A673 (cell line): ENCODE data around the gene C11orf68. TPM values are rescaled to one million over a fixed set of nuclear protein-coding genes. Genes with fewer than 3 reads are reported as not detected.

Experiments used
- BruUV-seq: library from RNA; stranded (reverse); fragments of 400-500 nt; replicated peaks from 2 replicates; lab custom pipeline; 2021; lab: Mats Ljungman, UMichigan
- CTCF ChIA-PET: fragments of 300-600 bp; sonication (Branson Sonifier 250); formaldehyde crosslinking; loops from one replicate; lab custom pipeline; 2022; ENCODE audit warnings: antibody characterized with exemption; lab: Charles Lee
- POLR2A ChIA-PET: fragments of 300-600 bp; sonication (Branson Sonifier 250); formaldehyde crosslinking; loops from one replicate; lab custom pipeline; 2022; ENCODE audit warnings: antibody characterized with exemption; ENCODE audit not compliant: low non-redundant PET; lab: Charles Lee
- DNase-seq: peaks from one replicate; pipeline ENCODE4 v3.0.0-alpha.2; 2015; ENCODE audit warnings: low spot score
- H3K27ac ChIP-seq: fragments of 200-600 bp; sonication (generic); 2 replicates; pipeline ENCODE4 v1.5.1; 2016; ENCODE audit warnings: mixed run types, low read depth, mild to moderate bottlenecking, mixed read lengths, antibody characterized with exemption, low read length; ENCODE audit not compliant: poor library complexity, severe bottlenecking
- H3K27me3 ChIP-seq: fragments of 200-600 bp; sonication (generic); replicated peaks from 2 replicates; pipeline ENCODE4 v1.6.1; 2017; ENCODE audit warnings: mixed run types, low read depth, mild to moderate bottlenecking, mixed read lengths, antibody characterized with exemption, low read length; ENCODE audit not compliant: insufficient read depth, poor library complexity
- H3K36me3 ChIP-seq: fragments of 200-600 bp; sonication (generic); 2 replicates; pipeline ENCODE4 v1.6.1; 2016; ENCODE audit warnings: mixed run types, mild to moderate bottlenecking, mixed read lengths, antibody characterized with exemption, low read length; ENCODE audit not compliant: insufficient read depth, poor library complexity, severe bottlenecking
- H3K4me1 ChIP-seq: fragments of 200-600 bp; sonication (generic); 2 replicates; pipeline ENCODE4 v1.6.1; 2017; ENCODE audit warnings: mixed run types, mild to moderate bottlenecking, mixed read lengths, antibody characterized with exemption, low read length; ENCODE audit not compliant: insufficient read depth, poor library complexity, severe bottlenecking
- H3K4me3 ChIP-seq: fragments of 200-600 bp; sonication (generic); 2 replicates; pipeline ENCODE4 v1.5.1; 2016; ENCODE audit warnings: low read depth, mixed run types, mild to moderate bottlenecking, mixed read lengths, low read length; ENCODE audit not compliant: poor library complexity, severe bottlenecking
- H3K9me3 ChIP-seq: fragments of 200-600 bp; sonication (generic); 2 replicates; pipeline ENCODE4 v1.6.1; 2016; ENCODE audit warnings: mixed run types, low read depth, mild to moderate bottlenecking, mixed read lengths, antibody characterized with exemption, low read length; ENCODE audit not compliant: poor library complexity, severe bottlenecking
- CTCF ChIP-seq: fragments of 300-800, 200-600 bp; sonication (generic); conservative IDR thresholded peaks from 2 replicates; pipeline ENCODE4 v1.5.1; 2017; ENCODE audit warnings: low read depth, mild to moderate bottlenecking, antibody characterized with exemption, low read length, moderate library complexity, mixed read lengths
- EZH2 ChIP-seq: fragments of 200-600 bp; sonication (generic); IDR thresholded peaks from 2 replicates; pipeline ENCODE4 v1.6.1; 2017; ENCODE audit warnings: borderline replicate concordance, low read depth, mild to moderate bottlenecking, mixed read lengths, antibody characterized with exemption, low read length; ENCODE audit not compliant: poor library complexity, severe bottlenecking
- intact Hi-C: fragments of 100-400 bp; cut with micrococcal nuclease; formaldehyde crosslinking; loops from one replicate; pipeline ENCODE4 v1.10.0; 2022; ENCODE audit not compliant: unreplicated experiment
- total RNA-seq: library from RNA; stranded (reverse); gene quantifications from 2 replicates; pipeline ENCODE4 v1.2.3, GENCODE V29; 2021

C11orf68 gene
- total RNA-seq, 1 experiment from 2014 or later: 22.4 TPM

GRCh38 chr11:65870706-65871681 lies 47.9 kb downstream of the C11orf68 start:
- no peaks in the 10 kb centered on the region for H3K27me3 ChIP-seq
- ChIA-PET CTCF (interaction anchor here (0.6 to 4.1 kb wide), 5 partner anchors 12 to 233 kb away, joined by 3 to 16 read pairs (median 7); partner anchors contain the start of genes FIBP, MUS81 and SIPA1), POLR2A (interaction anchor here (0.5 to 1.2 kb wide), 3 partner anchors 11 to 44 kb away, joined by 3 to 4 read pairs (median 3); partner anchors contain the start of genes MUS81 and SNX32)
- peaks cover 27% of the 10 kb centered on the region for H3K36me3 ChIP-seq
- BruUV-seq: no TSS peak
- intact Hi-C loops: no loop called here
- H3K4me3 ChIP-seq: no peak overlapping the region
- DNase-seq: peak; percentile 62
- TF ChIP-seq EZH2: no peak
- TF ChIP-seq CTCF: no peak
- peaks cover 24% of the 10 kb centered on the region for H3K4me1 ChIP-seq
- H3K9me3 ChIP-seq: no peaks in the 10 kb centered on the region
- H3K27ac ChIP-seq: peak overlapping the region; percentile 75

GRCh38 chr11:65870307-65870658 lies 48.6 kb downstream of the C11orf68 start:
- intact Hi-C loops: no loop called here
- POLR2A ChIA-PET: interaction anchor here (0.6 to 1.2 kb wide), 2 partner anchors 10 to 44 kb away, joined by 3 to 4 read pairs; partner anchors contain the start of gene MUS81
- peak overlapping the region; percentile 75 for H3K27ac ChIP-seq
- peaks cover 34% of the 10 kb centered on the region for H3K36me3 ChIP-seq
- CTCF ChIA-PET: interaction anchor here (1.1 to 4.1 kb wide), 3 partner anchors 10 to 18 kb away, joined by 4 to 16 read pairs (median 8); partner anchors contain the start of genes FIBP and MUS81
- no peak for TF ChIP-seq EZH2
- no peak for TF ChIP-seq CTCF
- no peak for DNase-seq
- H3K27me3 ChIP-seq: no peaks in the 10 kb centered on the region
- no TSS peak for BruUV-seq
- H3K4me1 ChIP-seq: peaks cover 24% of the 10 kb centered on the region
- no peak overlapping the region for H3K4me3 ChIP-seq
- no peaks in the 10 kb centered on the region for H3K9me3 ChIP-seq

DNA sequence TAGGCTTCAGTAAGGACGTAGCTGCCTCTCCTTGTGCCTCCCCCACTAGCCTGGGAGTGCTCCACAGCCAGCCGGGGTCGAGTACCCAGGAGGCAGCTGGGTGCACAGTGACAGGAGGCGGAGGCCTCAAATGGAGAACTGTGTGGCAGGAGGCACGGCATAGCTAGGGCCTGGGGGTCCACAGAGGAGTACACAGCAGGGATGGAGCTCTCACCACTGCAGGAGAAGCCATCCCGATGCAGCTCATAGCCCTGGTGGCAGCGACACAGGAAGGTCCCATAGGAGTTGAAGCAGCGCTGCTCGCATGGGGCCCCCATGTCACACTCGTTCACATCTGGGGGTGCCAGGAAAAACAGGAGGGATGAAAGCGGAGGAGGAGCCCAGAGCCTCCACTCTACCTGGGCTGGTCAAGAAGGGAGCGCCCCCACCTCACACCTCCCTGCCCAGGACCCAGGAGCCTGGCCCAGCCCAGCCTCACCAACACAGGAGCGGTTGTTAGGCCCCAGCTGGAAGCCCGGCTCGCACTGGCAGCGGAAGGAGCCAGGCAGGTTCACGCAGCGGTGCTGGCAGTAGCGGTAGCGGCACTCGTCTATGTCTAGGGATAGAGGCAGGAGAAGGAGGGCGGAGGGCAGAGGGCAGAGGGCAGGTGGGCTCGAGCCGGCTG lies 49.1 kb downstream of the C11orf68 start:
- Histone ChIP-seq H3K36me3 (peaks cover 39% of the 10 kb centered on the region), H3K9me3 (no peaks in the 10 kb centered on the region), H3K27ac (no peak overlapping the region), H3K27me3 (no peaks in the 10 kb centered on the region), H3K4me3 (no peak overlapping the region), H3K4me1 (peaks cover 24% of the 10 kb centered on the region)
- intact Hi-C loops: no loop called here
- POLR2A ChIA-PET: interaction anchor here (0.6 kb wide), 1 partner anchor 45 kb away, joined by 3 read pairs; no protein-coding TSS in a partner anchor
- BruUV-seq: no TSS peak
- TF ChIP-seq EZH2: no peak
- TF ChIP-seq CTCF: no peak
- CTCF ChIA-PET: interaction anchor here (1.1 to 4.1 kb wide), 3 partner anchors 10 to 18 kb away, joined by 4 to 16 read pairs (median 8); partner anchors contain the start of genes FIBP and MUS81
- DNase-seq: no peak
